K562 treated with DMSO at 1 percent for 48 hours (cell line): ENCODE data around the gene VASH1. TPM values are rescaled to one million over a fixed set of nuclear protein-coding genes. Genes with fewer than 3 reads are reported as not detected.

ENCODE experiments used
- total RNA-seq: library from RNA; unstranded; fragments of 300-600 nt; gene quantifications from 2 replicates; pipeline ENCODE4 v1.2.3, GENCODE V29; 2022; ENCODE audit warnings: low replicate concordance; ENCODE audit errors: extremely low read depth

Gene VASH1
- not detected in 2 replicates for total RNA-seq

GRCh38 chr14:76761136-76761959, at the start of gene VASH1:
Gene VASH1 (plus strand): TSS chr14:76761468. CDS start chr14:76762822, 1,354 bp downstream.

DNA sequence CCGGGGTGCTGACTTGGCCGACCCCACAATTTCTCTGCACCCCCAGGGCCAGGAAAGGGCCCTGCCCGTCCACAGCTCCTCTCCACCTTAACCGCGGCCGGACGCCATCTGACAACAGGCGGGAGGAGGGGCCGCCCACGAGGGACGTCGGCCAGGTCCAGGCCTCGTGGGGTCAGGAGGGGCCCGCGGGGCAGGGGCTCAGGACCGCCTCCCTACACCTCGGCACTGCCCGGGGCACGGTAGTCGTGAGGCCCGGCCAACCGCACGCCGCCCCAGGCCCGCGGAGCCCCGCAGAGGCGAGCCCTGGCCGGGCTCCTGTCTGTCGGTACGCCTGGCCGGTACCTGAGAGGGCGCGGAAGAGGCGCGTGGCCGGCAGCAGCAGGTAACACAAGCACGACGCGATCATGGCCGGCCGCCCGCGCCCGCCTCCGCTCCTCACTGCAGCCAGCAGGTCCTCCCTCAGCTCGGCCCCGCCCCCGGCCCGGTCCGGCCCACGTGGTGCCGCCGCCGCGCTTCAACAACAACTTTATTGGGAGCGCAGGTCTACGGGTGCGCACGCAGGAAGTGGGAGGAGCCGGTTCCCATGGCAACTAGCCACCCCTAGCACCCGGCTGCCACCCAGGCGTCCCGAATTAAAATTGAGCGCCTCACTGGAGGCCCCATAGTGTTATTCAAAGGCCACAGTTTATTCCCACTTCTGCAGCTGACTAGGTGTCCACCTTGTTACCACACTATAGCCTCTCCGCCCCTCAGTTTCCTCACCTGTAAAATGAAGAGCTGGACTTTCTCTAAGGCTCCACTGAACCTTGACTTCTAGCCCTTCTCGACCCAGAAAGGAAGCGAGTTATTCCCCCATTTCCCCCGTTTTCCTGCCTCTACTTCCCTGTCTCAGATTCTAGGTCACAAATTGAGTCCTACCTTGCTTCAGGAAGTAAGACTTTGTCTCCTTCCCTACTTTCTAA, 51.4 kb downstream of the VASH1 start, which contains the start of gene ANGEL1:
TSS of gene ANGEL1 (minus strand) at position 461 of the 962 bp plus-strand sequence. CDS start at position 406, 55 bp downstream.

DNA sequence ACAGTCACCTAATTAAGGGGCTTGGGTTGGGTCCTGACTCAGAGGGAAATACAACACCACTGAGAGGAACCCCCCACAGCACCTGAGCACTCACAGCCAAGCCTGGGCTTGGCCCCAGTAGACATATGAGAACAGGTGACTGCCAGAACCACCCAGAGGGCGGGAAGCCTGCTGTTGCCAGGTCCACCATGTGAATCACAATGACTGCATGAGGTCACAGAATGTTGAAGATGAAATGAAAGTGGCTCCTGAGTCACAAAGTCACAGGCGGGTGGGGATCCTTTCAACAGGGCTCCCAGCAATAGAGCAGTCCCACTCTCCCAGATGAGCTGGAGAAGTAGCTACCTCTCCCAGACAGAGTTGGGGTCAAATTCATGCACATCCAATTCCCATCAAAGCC, 64.9 kb downstream of the VASH1 start, which contains the start of gene LRRC74A:
TSS of gene LRRC74A (plus strand) at position 287 of the 400 bp plus-strand sequence. CDS start 290 bp downstream, outside the sequence.

Other genes starting within 250 kb of the VASH1 start
- gene ANGEL1, start 51.4 kb downstream of the VASH1 start, total RNA-seq = not detected in 2 replicates
- not detected in 2 replicates for gene LRRC74A, start 64.9 kb downstream of the VASH1 start, total RNA-seq